HAP-1 (cell line): ENCODE data around the gene PDE6D.
"Not testable (repeated sequence)": the region's sequence is repeated elsewhere in the genome, so short reads cannot be mapped to it uniquely, and the experiment has no call there.

Source experiments
- DNase-seq, 2 experiments: peaks; one replicate each; pipeline ENCODE4 v3.0.0-alpha.2; 2016 to 2020; ENCODE audit warnings: low spot score in 2 of 2
- H3K27me3 ChIP-seq: fragments of 250-450 bp; sonication (Bioruptor Pico); 2 replicates; pipeline ENCODE4 v1.5.1; 2020; ENCODE audit warnings: low read depth, mild to moderate bottlenecking, moderate library complexity
- H3K36me3 ChIP-seq: fragments of 250-450 bp; sonication (Bioruptor Pico); replicated peaks from 2 replicates; pipeline ENCODE4 v1.5.1; 2020; ENCODE audit warnings: mild to moderate bottlenecking
- H3K4me1 ChIP-seq: fragments of 250-450 bp; sonication (Bioruptor Pico); 2 replicates; pipeline ENCODE4 v1.5.1; 2020; ENCODE audit warnings: mild to moderate bottlenecking
- H3K4me3 ChIP-seq: fragments of 250-450 bp; sonication (Bioruptor Pico); 2 replicates; pipeline ENCODE4 v1.5.1; 2020; ENCODE audit warnings: mild to moderate bottlenecking, moderate library complexity
- H3K9me3 ChIP-seq: fragments of 250-450 bp; sonication (Bioruptor Pico); 2 replicates; pipeline ENCODE4 v1.5.1; 2020; ENCODE audit warnings: mild to moderate bottlenecking, moderate library complexity
- in situ Hi-C: fragments of 300-500 bp; cut with MboI; formaldehyde crosslinking; loops from 3 replicates; pipeline ENCODE4 v1.14.3; 2020; ENCODE audit warnings: low sequenced_read_pairs, inconsistent platforms, mixed read lengths

The PDE6D gene

GRCh38 chr2:231720292-231720986 is 60.6 kb downstream of the PDE6D start:
- Histone ChIP-seq H3K4me1 (peaks cover 8% of the 10 kb centered on the region), H3K27me3 (no peaks in the 10 kb centered on the region), H3K9me3 (no peaks in the 10 kb centered on the region), H3K4me3 (no peak overlapping the region), H3K36me3 (no peaks in the 10 kb centered on the region)
- DNase-seq, result no peak
- in situ Hi-C loops, result no loop called here

- Histone ChIP-seq H3K27me3 (no peaks in the 10 kb centered on the region), H3K4me1 (peaks cover 11% of the 10 kb centered on the region)
- DNase-seq, result no peak
Measured at GRCh38 chr2:231718799-231719198, 62.3 kb downstream of the PDE6D start.

GRCh38 chr2:231717281-231718171 is 63.6 kb downstream of the PDE6D start:
- Histone ChIP-seq H3K36me3 (peaks cover 19% of the 10 kb centered on the region), H3K27me3 (no peaks in the 10 kb centered on the region), H3K9me3 (no peaks in the 10 kb centered on the region), H3K4me3 (no peak overlapping the region), H3K4me1 (peaks cover 10% of the 10 kb centered on the region)
- DNase-seq, result peak in 1 of 2 experiments; percentile 64
- in situ Hi-C loops, result no loop called here

More at GRCh38 chr2:231718799-231719198, 62.3 kb downstream of the PDE6D start:
- in situ Hi-C loops, result no loop called here
- no peak overlapping the region for H3K4me3 ChIP-seq
- H3K36me3 ChIP-seq, result peaks cover 11% of the 10 kb centered on the region
- H3K9me3 ChIP-seq, result no peaks in the 10 kb centered on the region

- Histone ChIP-seq H3K9me3 (no peaks in the 10 kb centered on the region), H3K4me1 (peaks cover 7% of the 10 kb centered on the region), H3K27me3 (no peaks in the 10 kb centered on the region), H3K36me3 (peaks cover 27% of the 10 kb centered on the region), H3K4me3 (no peak overlapping the region)
- in situ Hi-C loops, result no loop called here
- peak in 1 of 2 experiments; percentile 4 for DNase-seq
Measured at GRCh38 chr2:231716666-231717280, 64.3 kb downstream of the PDE6D start.

- peaks cover 7% of the 10 kb centered on the region for H3K4me1 ChIP-seq
- no peak for DNase-seq
- in situ Hi-C loops, result no loop called here
- H3K36me3 ChIP-seq, result peaks cover 33% of the 10 kb centered on the region
- H3K4me3 ChIP-seq, result no peak overlapping the region
- no peaks in the 10 kb centered on the region for H3K27me3 ChIP-seq
- H3K9me3 ChIP-seq, result no peaks in the 10 kb centered on the region
Measured at GRCh38 chr2:231715988-231716616, 65.0 kb downstream of the PDE6D start.

- H3K36me3 ChIP-seq, result peaks cover 40% of the 10 kb centered on the region
- no peak overlapping the region for H3K4me3 ChIP-seq
- H3K9me3 ChIP-seq, result no peaks in the 10 kb centered on the region
- no peaks in the 10 kb centered on the region for H3K27me3 ChIP-seq
- in situ Hi-C loops, result no loop called here
- no peak for DNase-seq
- peaks cover 7% of the 10 kb centered on the region for H3K4me1 ChIP-seq
Measured at GRCh38 chr2:231715499-231715837, 65.6 kb downstream of the PDE6D start.

GRCh38 chr2:231714639-231715498 is 66.2 kb downstream of the PDE6D start:
- Histone ChIP-seq H3K27me3 (no peaks in the 10 kb centered on the region), H3K4me3 (no peak overlapping the region), H3K9me3 (no peaks in the 10 kb centered on the region), H3K36me3 (peaks cover 45% of the 10 kb centered on the region), H3K4me1 (peaks cover 7% of the 10 kb centered on the region)
- in situ Hi-C loops, result no loop called here
- DNase-seq, result peak; percentile 60 to 92

GRCh38 chr2:231713730-231714638 is 67.1 kb downstream of the PDE6D start:
- in situ Hi-C loops, result no loop called here
- H3K4me3 ChIP-seq, result no peak overlapping the region

GRCh38 chr2:231713406-231713729 is 67.7 kb downstream of the PDE6D start:
- H3K9me3 ChIP-seq, in situ Hi-C loops, H3K4me1 ChIP-seq, H3K4me3 ChIP-seq, H3K27me3 ChIP-seq: not testable (repeated sequence)
- peaks cover 60% of the 10 kb centered on the region for H3K36me3 ChIP-seq
- DNase-seq, result peak in 1 of 2 experiments; percentile 3

More at GRCh38 chr2:231713730-231714638, 67.1 kb downstream of the PDE6D start:
- Histone ChIP-seq H3K27me3 (no peaks in the 10 kb centered on the region), H3K9me3 (no peaks in the 10 kb centered on the region), H3K4me1 (peaks cover 7% of the 10 kb centered on the region), H3K36me3 (peaks cover 53% of the 10 kb centered on the region)
- DNase-seq, result peak; percentile 82 to 96

GRCh38 chr2:231712451-231713021 is 68.5 kb downstream of the PDE6D start:
- H3K9me3 ChIP-seq, in situ Hi-C loops, H3K4me3 ChIP-seq, H3K27me3 ChIP-seq, DNase-seq: not testable (repeated sequence)
- Histone ChIP-seq H3K4me1 (peaks cover 11% of the 10 kb centered on the region), H3K36me3 (peaks cover 60% of the 10 kb centered on the region)

- peaks cover 60% of the 10 kb centered on the region for H3K36me3 ChIP-seq
- in situ Hi-C loops, result no loop called here
- H3K4me1 ChIP-seq, result peaks cover 14% of the 10 kb centered on the region
- H3K9me3 ChIP-seq, result no peaks in the 10 kb centered on the region
- no peak for DNase-seq
- H3K27me3 ChIP-seq, result no peaks in the 10 kb centered on the region
- H3K4me3 ChIP-seq, result peak overlapping the region; percentile 99
Measured at GRCh38 chr2:231711677-231712450, 69.2 kb downstream of the PDE6D start.
